Brain microvascular endothelial cell (primary cell): ENCODE measurements around the gene SNX8.

ENCODE experiments used
- DNase-seq: peaks from one replicate; pipeline ENCODE4 v3.0.0-alpha.2; 2020
- H3K27ac ChIP-seq: fragments of 250-450 bp; sonication (Bioruptor Pico); 2 replicates; pipeline ENCODE4 v1.5.1; 2020; ENCODE audit warnings: mild to moderate bottlenecking, moderate library complexity
- H3K27me3 ChIP-seq: fragments of 250-450 bp; sonication (Bioruptor Pico); replicated peaks from 2 replicates; pipeline ENCODE4 v1.5.1; 2020; ENCODE audit warnings: mild to moderate bottlenecking
- H3K36me3 ChIP-seq: fragments of 250-450 bp; sonication (Bioruptor Pico); replicated peaks from 2 replicates; pipeline ENCODE4 v1.5.1; 2020; ENCODE audit warnings: mild to moderate bottlenecking
- H3K4me3 ChIP-seq: 2 replicates; pipeline ENCODE4 v1.5.1; 2011; ENCODE audit warnings: low read depth, mild to moderate bottlenecking, control low read depth, low read length, moderate library complexity
- CTCF ChIP-seq: IDR thresholded peaks from 2 replicates; pipeline ENCODE4 v1.5.1; 2011; ENCODE audit warnings: low read depth, mild to moderate bottlenecking, moderate library complexity, low read length, control low read depth, inconsistent platforms; ENCODE audit errors: missing control alignments
- in situ Hi-C: cut with HindIII; loops from 2 replicates; pipeline ENCODE4 v1.10.0; 2017; ENCODE audit warnings: low sequenced_read_pairs, low pct_ligation_motif_present

SNX8 gene

GRCh38 chr7:2314209-2314955, at the start of gene SNX8:
Gene SNX8 (minus strand): TSS chr7:2314441. CDS start chr7:2314421, 20 bp downstream.
- in situ Hi-C loops: no loop called here
- peak within 1 kb of the TSS; percentile 80 for H3K27ac ChIP-seq
- TF ChIP-seq CTCF: no peak
- peak; percentile 70 for DNase-seq
- H3K27me3 ChIP-seq: no peaks in the 10 kb centered on the region
- H3K36me3 ChIP-seq: no peaks in the 10 kb centered on the region
- peak within 1 kb of the TSS; percentile 88 for H3K4me3 ChIP-seq

GRCh38 chr7:2362385-2363088, 48.3 kb upstream of the SNX8 start:
- H3K27ac ChIP-seq: no peak overlapping the region

GRCh38 chr7:2360796-2361195, 46.6 kb upstream of the SNX8 start:
- Histone ChIP-seq H3K27ac (no peak overlapping the region), H3K4me3 (no peak overlapping the region), H3K27me3 (no peaks in the 10 kb centered on the region), H3K36me3 (peaks cover 59% of the 10 kb centered on the region)
- DNase-seq: no peak
- no peak for TF ChIP-seq CTCF
- in situ Hi-C loops: no loop called here

More at GRCh38 chr7:2362385-2363088, 48.3 kb upstream of the SNX8 start:
- in situ Hi-C loops: no loop called here
- Histone ChIP-seq H3K27me3 (no peaks in the 10 kb centered on the region), H3K4me3 (no peak overlapping the region), H3K36me3 (peaks cover 75% of the 10 kb centered on the region)
- DNase-seq: no peak
- no peak for TF ChIP-seq CTCF

GRCh38 chr7:2359610-2360009, 45.4 kb upstream of the SNX8 start:
- Histone ChIP-seq H3K4me3 (no peak overlapping the region), H3K27ac (no peak overlapping the region), H3K36me3 (peaks cover 49% of the 10 kb centered on the region), H3K27me3 (no peaks in the 10 kb centered on the region)
- no peak for DNase-seq
- in situ Hi-C loops: no loop called here
- no peak for TF ChIP-seq CTCF

- no peak for TF ChIP-seq CTCF
- Histone ChIP-seq H3K27me3 (no peaks in the 10 kb centered on the region), H3K36me3 (peaks cover 43% of the 10 kb centered on the region), H3K27ac (no peak overlapping the region), H3K4me3 (no peak overlapping the region)
- in situ Hi-C loops: no loop called here
- DNase-seq: no peak
Measured at GRCh38 chr7:2358968-2359527, 44.8 kb upstream of the SNX8 start.
